GM19468 (cell line): Measurements from ENCODE around the gene SRRM1.
"Not testable (repeated sequence)": the region's sequence is repeated elsewhere in the genome, so short reads cannot be mapped to it uniquely, and the experiment has no call there.

Source experiments
- ATAC-seq: cut with Tn5 transposase; IDR thresholded peaks from one replicate; pipeline ENCODE4 v1.9.1; 2021; ENCODE audit warnings: mild to moderate bottlenecking, moderate library complexity, moderate number of reproducible peaks; ENCODE audit not compliant: unreplicated experiment; ENCODE audit errors: extremely low read depth

The SRRM1 gene

GRCh38 chr1:24692351-24692980 lies 49.4 kb downstream of the SRRM1 start:
- ATAC-seq = no peak

DNA sequence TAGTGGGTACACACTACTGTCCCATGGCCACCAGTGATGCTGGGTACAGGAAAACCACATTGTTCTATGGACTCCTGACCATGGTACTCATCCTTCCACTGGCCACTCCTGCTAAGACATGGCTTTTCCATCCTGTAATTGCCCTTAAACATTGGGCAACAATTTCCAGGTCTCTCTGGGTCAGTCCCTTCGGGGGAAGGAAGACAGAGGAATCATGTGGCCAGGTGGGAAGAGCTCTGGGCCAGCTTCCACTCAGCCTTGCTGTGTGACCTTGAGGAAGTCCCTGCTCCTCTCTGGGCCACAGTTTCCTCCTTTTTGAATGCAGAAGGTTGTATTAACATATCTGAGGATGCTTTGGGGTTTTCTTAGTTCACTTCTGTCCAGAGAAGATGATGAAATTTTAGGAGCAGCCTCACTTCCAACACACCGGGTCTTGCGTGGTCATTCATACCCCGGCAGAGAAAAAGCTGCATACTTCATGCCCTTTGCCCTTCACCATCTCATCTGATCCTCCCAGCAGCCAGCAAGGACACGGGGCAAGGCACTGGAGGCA lies 50.8 kb downstream of the SRRM1 start:
- ATAC-seq = no peak

DNA sequence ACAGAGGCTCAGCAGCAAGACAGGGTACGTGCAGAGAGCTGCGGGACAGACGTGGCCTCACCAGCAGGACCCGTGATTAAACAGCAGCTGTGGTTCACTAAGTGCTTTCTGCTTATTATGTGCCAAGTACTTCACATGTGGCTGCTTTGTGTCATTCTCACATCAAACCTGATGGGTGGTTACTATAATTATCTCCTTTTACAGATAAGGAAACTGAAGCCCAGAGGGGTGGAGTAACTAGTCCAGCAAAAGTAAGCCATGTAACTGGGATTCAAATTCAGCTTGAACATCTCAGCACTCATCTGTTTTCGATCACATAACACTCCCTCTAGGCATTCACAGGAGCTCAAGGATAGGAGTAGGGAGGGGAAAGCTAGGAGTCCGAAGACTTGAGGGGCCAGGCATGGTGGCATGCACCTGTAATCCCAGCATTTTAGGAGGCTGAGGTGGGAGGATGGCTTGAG lies 51.3 kb downstream of the SRRM1 start:
- ATAC-seq = no peak

DNA sequence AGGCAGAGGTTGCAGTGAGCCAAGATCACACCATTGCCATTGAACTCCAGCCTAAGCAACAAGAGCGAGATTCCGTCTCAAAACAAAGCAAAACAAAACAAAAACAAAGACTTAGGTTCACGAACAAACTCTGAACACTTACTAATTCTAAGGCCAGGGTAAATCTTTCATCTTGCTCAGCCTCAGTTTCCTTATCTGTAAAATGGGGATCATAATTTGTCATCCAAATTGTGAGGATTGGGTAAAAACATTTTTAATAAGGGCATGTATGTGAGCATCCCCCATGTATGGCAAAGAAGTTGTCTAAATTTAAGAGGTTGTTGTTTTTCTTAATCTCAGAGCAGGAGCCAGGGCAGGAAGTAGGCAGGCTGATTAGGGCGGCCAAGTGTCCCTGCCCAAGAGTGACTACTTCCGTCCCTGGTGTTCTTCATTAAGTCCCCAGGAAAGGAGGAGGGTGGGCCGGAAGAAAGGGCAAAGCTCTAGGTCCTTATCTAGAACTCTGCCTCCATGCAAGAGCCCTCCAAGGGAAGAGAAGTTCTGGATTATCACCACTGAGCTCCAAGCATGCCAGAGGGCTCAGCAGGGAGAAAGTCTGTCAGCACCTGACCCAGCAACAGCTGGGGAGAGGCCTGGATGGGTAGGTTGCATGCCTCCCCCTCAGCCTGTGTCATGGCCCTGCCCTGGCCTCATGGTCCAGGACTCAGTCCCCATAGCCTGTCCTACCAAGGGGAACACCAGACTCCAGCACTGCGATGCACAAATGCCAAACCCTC lies 52.3 kb downstream of the SRRM1 start:
- no peak for ATAC-seq

DNA sequence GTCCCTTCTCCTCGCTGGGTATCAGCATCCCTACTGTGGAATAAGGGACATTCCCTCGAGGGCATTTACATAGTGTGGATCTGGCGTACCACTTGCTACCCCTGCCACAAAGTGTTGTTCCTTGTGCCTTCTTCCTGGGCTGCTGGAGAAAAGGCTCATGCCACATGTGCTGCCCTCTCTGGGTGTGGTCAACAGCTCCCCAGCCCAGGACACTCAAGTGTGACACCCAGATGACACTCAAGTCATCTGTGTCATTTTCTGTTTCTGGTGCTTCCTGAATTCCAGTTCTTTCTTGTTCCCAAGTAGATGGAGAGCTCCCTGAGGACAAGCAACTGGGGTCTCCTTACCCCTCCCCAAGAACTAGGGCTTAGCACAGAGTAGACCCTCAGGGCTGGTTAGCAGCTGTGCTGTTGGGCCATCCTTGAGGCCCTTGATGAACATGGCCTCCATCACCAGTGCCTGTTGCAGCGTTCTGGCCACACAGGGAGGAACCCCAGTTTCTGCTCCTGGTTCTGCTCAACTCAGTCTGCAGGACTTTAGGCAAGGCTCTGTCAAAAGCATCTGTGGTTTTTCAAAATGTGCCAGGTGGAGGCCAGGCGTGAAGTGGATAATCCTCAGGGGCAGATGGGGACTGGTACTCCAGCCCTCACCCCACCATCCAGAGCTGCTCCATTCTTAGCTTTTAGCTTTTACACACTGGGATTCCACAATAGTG lies 53.1 kb downstream of the SRRM1 start:
- no peak for ATAC-seq

DNA sequence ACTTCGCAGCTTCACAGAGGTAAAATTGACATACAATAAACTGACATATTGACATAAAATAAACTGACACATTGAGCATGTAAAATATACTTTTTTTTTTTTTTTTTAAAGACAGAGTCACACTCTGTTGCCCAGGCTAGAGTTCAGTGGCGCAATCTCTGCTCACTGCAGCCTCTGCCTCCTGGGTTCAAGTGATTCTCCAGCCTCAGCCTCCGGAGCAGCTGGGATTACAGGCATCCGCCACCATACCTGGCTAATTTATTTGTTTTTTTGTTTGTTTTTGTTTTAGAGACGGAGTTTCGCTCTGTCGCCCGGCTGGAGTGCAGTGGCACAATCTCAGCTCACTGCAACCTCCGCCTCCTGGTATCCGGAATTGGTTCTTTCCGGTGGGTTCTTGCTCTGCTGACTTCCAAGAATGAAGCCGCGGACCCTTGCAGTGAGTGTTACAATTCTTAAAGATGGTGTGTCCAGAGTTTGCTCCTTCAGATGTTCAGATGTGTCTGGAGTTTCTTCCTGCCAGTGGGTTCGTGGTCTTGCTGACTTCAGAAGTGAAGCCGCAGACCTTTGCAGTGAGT lies 53.7 kb downstream of the SRRM1 start:
- no peak for ATAC-seq

DNA sequence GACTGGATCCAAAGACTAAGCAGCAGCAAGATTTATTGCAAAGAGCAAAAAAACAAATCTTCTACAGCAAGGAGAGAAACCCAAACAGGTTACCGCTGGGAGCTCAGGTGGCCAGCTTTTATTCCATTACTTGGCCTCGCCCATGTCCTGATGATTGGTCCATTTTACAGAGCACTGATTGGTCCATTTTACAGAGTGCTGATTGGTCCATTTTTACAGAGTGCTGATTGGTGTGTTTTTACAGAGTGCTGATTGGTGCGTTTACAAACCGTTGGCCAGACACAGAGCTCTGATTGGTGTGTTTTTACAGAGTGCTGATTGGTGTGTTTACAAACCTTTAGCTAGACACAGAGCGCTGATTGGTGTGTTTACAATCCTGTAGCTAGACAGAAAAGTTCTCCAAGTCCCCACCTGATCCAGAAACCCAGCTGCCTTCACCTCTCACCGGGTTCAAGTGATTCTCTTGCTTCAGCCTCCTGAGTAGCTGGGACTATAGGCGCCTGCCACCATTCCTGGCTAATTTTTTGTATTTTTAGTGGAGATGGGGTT lies 54.4 kb downstream of the SRRM1 start:
- ATAC-seq = not testable (repeated sequence)

DNA sequence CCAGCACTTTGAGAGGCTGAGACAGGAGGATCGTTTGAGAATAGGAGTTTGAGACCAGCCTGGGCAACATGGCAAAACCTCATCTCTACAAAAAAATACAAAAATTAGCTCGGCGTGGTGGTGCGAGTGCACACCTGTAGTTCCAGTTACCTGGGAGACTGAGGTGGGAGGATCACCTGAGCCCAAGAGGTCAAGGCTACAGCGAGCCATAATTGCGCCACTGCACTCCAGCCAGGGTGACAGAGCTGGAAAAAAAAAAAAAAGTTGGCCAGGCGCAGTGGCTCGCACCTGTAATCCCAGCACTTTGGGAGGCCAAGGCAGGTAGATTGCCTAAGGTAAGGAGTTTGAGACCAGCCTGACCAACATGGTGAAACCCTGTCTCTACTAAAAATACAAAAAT lies 55.2 kb downstream of the SRRM1 start:
- not testable (repeated sequence) for ATAC-seq

GRCh38 chr1:24699628-24700027 lies 56.5 kb downstream of the SRRM1 start:
- ATAC-seq = no peak

GRCh38 chr1:24702511-24703293 lies 59.6 kb downstream of the SRRM1 start:
- ATAC-seq = no peak

DNA sequence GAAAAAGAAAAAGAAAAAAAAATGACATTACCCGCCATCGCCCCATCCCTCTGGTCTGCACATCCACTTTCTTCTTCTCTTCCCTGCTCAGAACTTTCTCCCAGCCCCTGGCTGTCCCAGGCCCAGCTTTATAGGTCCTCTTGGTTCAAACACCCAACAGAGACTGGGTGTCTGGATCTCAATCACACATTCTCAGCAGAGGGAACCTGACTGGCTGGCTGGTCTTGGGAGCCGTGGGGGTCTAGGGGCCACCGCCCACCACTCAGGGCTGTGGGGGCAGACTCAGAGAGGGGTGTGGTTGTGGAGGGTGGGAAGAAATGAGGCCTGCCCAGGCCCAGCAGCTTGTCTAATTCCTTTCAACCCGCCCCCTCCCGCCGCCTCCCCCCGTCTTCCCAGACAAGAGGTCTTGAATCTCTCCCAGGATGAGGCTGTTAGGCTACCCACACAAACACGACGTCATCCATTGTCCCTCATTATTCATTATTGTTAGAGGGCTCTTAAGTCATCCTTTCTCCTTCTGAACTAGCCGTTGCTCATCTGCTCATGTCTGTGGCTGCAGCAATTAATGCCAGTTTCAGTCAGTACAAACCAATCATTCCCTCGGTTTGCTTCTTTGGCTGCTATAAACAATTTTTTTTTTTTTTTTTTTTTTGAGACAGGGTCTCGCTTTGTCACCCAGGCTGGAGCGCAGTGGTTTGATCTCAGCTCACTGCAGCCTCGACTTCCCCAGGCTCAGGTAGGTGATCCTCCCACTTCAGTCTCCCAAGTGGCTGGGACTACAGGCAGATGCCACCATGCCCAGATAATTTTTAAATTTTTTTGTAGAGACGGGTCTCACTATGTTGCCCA lies 61.5 kb downstream of the SRRM1 start:
- ATAC-seq = no peak

GRCh38 chr1:24705260-24706073 lies 62.4 kb downstream of the SRRM1 start:
- ATAC-seq = no peak

GRCh38 chr1:24706074-24706389 lies 62.9 kb downstream of the SRRM1 start:
- ATAC-seq = not testable (repeated sequence)

DNA sequence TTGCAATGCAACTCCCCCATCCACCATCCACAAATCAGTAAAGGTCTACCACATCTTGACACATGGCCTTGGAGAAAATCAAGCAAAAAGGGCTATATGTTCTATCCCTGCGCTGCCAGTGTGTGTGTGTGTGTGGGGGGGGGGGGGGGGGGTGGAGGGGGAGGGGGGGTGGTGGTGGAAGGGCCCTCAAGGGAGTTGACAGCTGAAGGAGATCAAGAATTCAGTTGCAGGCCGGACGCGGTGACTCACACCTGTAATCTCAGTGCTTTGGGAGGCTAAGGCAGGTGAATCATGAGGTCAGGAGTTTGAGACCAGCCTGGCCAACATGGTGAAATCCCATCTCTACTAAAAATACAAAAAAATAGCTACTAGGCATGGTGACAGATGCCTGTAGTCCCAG lies 64.6 kb downstream of the SRRM1 start:
- no peak for ATAC-seq

DNA sequence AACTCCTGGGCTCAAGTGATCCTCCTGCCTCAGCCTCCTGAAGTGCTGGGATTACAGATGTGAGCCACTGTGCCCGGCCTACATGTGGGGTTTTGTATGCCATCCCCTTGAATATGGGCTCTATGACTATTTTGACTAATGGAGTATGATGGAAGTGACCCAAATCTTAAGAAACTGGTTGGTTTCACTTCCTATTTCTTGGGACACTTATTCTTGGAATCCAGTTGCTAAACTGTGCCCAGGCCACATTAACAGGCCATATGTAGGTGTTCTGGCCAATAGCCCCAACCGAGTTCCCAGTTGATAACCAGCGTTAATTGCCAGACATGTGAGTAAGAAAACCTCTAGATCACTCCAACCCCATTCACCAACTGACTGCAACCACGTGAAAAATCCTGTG lies 65.8 kb downstream of the SRRM1 start:
- ATAC-seq = no peak

- ATAC-seq = no peak
Observed at GRCh38 chr1:24709791-24710441, 66.8 kb downstream of the SRRM1 start.

DNA sequence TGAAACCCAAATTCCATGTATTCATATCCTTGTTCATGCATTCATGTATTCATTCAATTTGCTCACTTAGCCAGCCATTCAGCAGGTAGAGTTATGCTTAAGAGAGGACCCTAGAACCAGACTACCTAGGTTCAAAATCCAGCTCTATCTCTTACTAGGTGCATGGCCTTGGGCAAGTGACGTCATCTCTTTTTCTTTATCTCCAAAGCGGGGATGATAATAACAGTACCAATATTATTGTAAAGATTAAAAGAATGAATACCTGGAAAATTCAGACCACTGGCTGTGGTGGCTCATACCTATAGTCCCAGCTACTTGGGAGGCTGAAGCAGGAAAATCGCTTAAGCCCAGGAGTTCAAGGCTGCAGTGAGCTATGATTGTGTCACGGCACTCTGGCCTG lies 68.2 kb downstream of the SRRM1 start:
- no peak for ATAC-seq
